HG03175 (cell line): ENCODE data around the gene GALNS.

Source experiments
- ATAC-seq: cut with Tn5 transposase; IDR thresholded peaks from one replicate; pipeline ENCODE4 v1.9.1; 2021; ENCODE audit warnings: mild to moderate bottlenecking, moderate library complexity; ENCODE audit not compliant: unreplicated experiment

GALNS gene

GRCh38 chr16:88820385-88821025 is 36.2 kb downstream of the GALNS start:
- ATAC-seq, result no peak

GRCh38 chr16:88819126-88819525 is 37.6 kb downstream of the GALNS start:
- ATAC-seq, result no peak

- no peak for ATAC-seq
Observed at GRCh38 chr16:88818575-88818874, 38.2 kb downstream of the GALNS start.

- no peak for ATAC-seq
Observed at GRCh38 chr16:88817785-88818574, 38.8 kb downstream of the GALNS start.

- no peak for ATAC-seq
Observed at GRCh38 chr16:88816736-88817535, 39.8 kb downstream of the GALNS start.

GRCh38 chr16:88815901-88816589 is 40.7 kb downstream of the GALNS start:
- ATAC-seq, result no peak

- ATAC-seq, result no peak
Observed at GRCh38 chr16:88815227-88815626, 41.5 kb downstream of the GALNS start.

- no peak for ATAC-seq
Observed at GRCh38 chr16:88814144-88814502, 42.6 kb downstream of the GALNS start.

- ATAC-seq, result no peak
Observed at GRCh38 chr16:88813269-88814143, 43.2 kb downstream of the GALNS start.

GRCh38 chr16:88812513-88813268 is 44.1 kb downstream of the GALNS start:
- ATAC-seq, result no peak

GRCh38 chr16:88811769-88812512 is 44.8 kb downstream of the GALNS start, which contains the start of gene APRT:
Gene APRT, minus strand, starts transcription at chr16:88811928. Its CDS starts 29 bp downstream, at chr16:88811899.
- peak; percentile 78 for ATAC-seq

- peak; percentile 47 for ATAC-seq
Observed at GRCh38 chr16:88810912-88811768, 45.6 kb downstream of the GALNS start.

- ATAC-seq, result no peak
Observed at GRCh38 chr16:88810166-88810911, 46.4 kb downstream of the GALNS start.

GRCh38 chr16:88809676-88810165 is 47.0 kb downstream of the GALNS start:
- ATAC-seq, result no peak

GRCh38 chr16:88809068-88809675 is 47.6 kb downstream of the GALNS start:
- no peak for ATAC-seq

GRCh38 chr16:88807626-88808453 is 48.9 kb downstream of the GALNS start:
- no peak for ATAC-seq
